PC-3 (cell line): ENCODE measurements around the gene RTN4RL1. TPM values are rescaled to one million over a fixed set of nuclear protein-coding genes. Genes with fewer than 3 reads are reported as not detected.

Experiments used
- ATAC-seq: fragments of 200-7000 bp; cut with Tn5 transposase; 2 replicates; pipeline ENCODE4 v1.9.1; 2020; ENCODE audit warnings: mild to moderate bottlenecking, moderate library complexity
- BruUV-seq: library from RNA; stranded (reverse); fragments of 400-500 nt; replicated peaks from 2 replicates; lab custom pipeline; 2021; lab: Mats Ljungman, UMichigan
- CTCF ChIA-PET: fragments of 300-600 bp; sonication (Branson Sonifier 250); formaldehyde crosslinking; loops from one replicate; lab custom pipeline; 2022; ENCODE audit warnings: antibody characterized with exemption; lab: Charles Lee
- POLR2A ChIA-PET: fragments of 300-600 bp; sonication (Branson Sonifier 250); formaldehyde crosslinking; loops from one replicate; lab custom pipeline; 2022; ENCODE audit warnings: antibody characterized with exemption; ENCODE audit not compliant: unreplicated experiment; lab: Charles Lee
- DNase-seq: peaks from one replicate; pipeline ENCODE4 v3.0.0-alpha.2; 2015
- H2AFZ ChIP-seq: fragments of 300-600 bp; sonication (generic); 2 replicates; pipeline ENCODE4 v1.6.0; 2016; ENCODE audit warnings: antibody characterized with exemption, low read length
- H3F3A ChIP-seq: fragments of 300-600 bp; sonication (generic); one replicate; pipeline ENCODE4 v1.6.0; 2017; ENCODE audit warnings: antibody characterized with exemption, low read length, control low read depth, mild to moderate bottlenecking; ENCODE audit not compliant: unreplicated experiment
- H3K27ac ChIP-seq: fragments of 300-600 bp; sonication (generic); 2 replicates; pipeline ENCODE4 v1.5.1; 2016; ENCODE audit warnings: mild to moderate bottlenecking, low read length
- H3K27me3 ChIP-seq: fragments of 300-600 bp; sonication (generic); 2 replicates; pipeline ENCODE4 v1.6.1; 2016; ENCODE audit warnings: low read length, mixed read lengths
- H3K36me3 ChIP-seq: fragments of 300-600 bp; sonication (generic); 2 replicates; pipeline ENCODE4 v1.6.1; 2016; ENCODE audit warnings: low read depth, mixed run types, low read length, mixed read lengths
- H3K4me1 ChIP-seq: fragments of 300-600 bp; sonication (generic); 2 replicates; pipeline ENCODE4 v1.5.1; 2016; ENCODE audit warnings: low read length; ENCODE audit not compliant: insufficient read depth
- H3K4me2 ChIP-seq: fragments of 300-600 bp; sonication (generic); 2 replicates; pipeline ENCODE4 v1.6.0; 2016; ENCODE audit warnings: low read length
- H3K4me3 ChIP-seq: fragments of 300-600 bp; sonication (generic); 2 replicates; pipeline ENCODE4 v1.5.1; 2016; ENCODE audit warnings: mild to moderate bottlenecking, low read length, mixed read lengths
- H3K79me2 ChIP-seq: fragments of 300-600 bp; sonication (generic); 2 replicates; pipeline ENCODE4 v1.6.1; 2017; ENCODE audit warnings: low read length, mixed read lengths
- H3K9ac ChIP-seq: fragments of 300-600 bp; sonication (generic); 2 replicates; pipeline ENCODE4 v1.6.0; 2016; ENCODE audit warnings: mild to moderate bottlenecking, low read length
- H3K9me2 ChIP-seq: fragments of 300-600 bp; sonication (generic); replicated peaks from 2 replicates; pipeline ENCODE4 v1.6.1; 2016; ENCODE audit warnings: mixed run types, low read length, mixed read lengths
- H3K9me3 ChIP-seq: fragments of 300-600 bp; sonication (generic); 2 replicates; pipeline ENCODE4 v1.6.1; 2016; ENCODE audit warnings: low read length, mixed read lengths
- H4K20me1 ChIP-seq: fragments of 300-600 bp; sonication (generic); 2 replicates; pipeline ENCODE4 v1.6.1; 2016; ENCODE audit warnings: low read length, mixed read lengths
- CTCF ChIP-seq: fragments of 300-600 bp; sonication (generic); conservative IDR thresholded peaks from 2 replicates; pipeline ENCODE4 v1.5.1; 2017; ENCODE audit warnings: antibody characterized with exemption, low read depth, mild to moderate bottlenecking, low read length
- EZH2 ChIP-seq: fragments of 300-600 bp; sonication (generic); IDR thresholded peaks from one replicate; pipeline ENCODE4 v1.6.1; 2017; ENCODE audit warnings: antibody characterized with exemption, mild to moderate bottlenecking, low read length; ENCODE audit not compliant: unreplicated experiment
- EZH2phosphoT487 ChIP-seq: fragments of 300-600 bp; sonication (generic); IDR thresholded peaks from 2 replicates; pipeline ENCODE4 v1.6.1; 2018; ENCODE audit warnings: mild to moderate bottlenecking, antibody characterized with exemption, low read length, borderline replicate concordance
- intact Hi-C: fragments of 100-400 bp; cut with micrococcal nuclease; formaldehyde crosslinking; loops from 2 replicates; pipeline ENCODE4 v1.9.0; 2023
- total RNA-seq: library from RNA; depleted of rRNA; stranded (reverse); fragments of >200 nt; gene quantifications from 2 replicates; pipeline ENCODE4 v1.2.3, GENCODE V29; 2014

The RTN4RL1 gene
- total RNA-seq, 1 experiment from 2014 or later = 6.9 TPM

- CTCF ChIA-PET = no interaction called here
- Histone ChIP-seq H3K9ac (no peak overlapping the region), H2AFZ (no peak overlapping the region), H3K4me1 (peaks cover 7% of the 10 kb centered on the region), H3K4me2 (no peak overlapping the region), H3K4me3 (no peak overlapping the region), H3K27me3 (no peaks in the 10 kb centered on the region), H3F3A (no peaks in the 10 kb centered on the region), H3K27ac (no peak overlapping the region), H3K79me2 (no peaks in the 10 kb centered on the region), H3K9me3 (no peaks in the 10 kb centered on the region), H4K20me1 (no peaks in the 10 kb centered on the region), H3K9me2 (no peaks in the 10 kb centered on the region), H3K36me3 (no peaks in the 10 kb centered on the region)
- POLR2A ChIA-PET = no interaction called here
- TF ChIP-seq CTCF (no peak), EZH2phosphoT487 (no peak), EZH2 (no peak)
- no TSS peak for BruUV-seq
- ATAC-seq = no peak
- DNase-seq = no peak
- intact Hi-C loops = no loop called here
These were observed 31.4 kb upstream of the RTN4RL1 start for GRCh38 chr17:2056206-2057174.

GRCh38 chr17:2055292-2056205 lies 30.4 kb upstream of the RTN4RL1 start:
- H3K27me3 ChIP-seq = no peaks in the 10 kb centered on the region
- ATAC-seq = peak; percentile 34
- intact Hi-C loops = loop anchor here (1.0 kb wide), 1 partner anchor 189 kb away; no protein-coding TSS in a partner anchor
- H3K36me3 ChIP-seq = no peaks in the 10 kb centered on the region
- H3F3A ChIP-seq = no peaks in the 10 kb centered on the region
- H3K9me2 ChIP-seq = no peaks in the 10 kb centered on the region
- H3K4me2 ChIP-seq = peak overlapping the region; percentile 93
- peak overlapping the region; percentile 66 for H3K4me3 ChIP-seq
- BruUV-seq = no TSS peak
- H3K79me2 ChIP-seq = no peaks in the 10 kb centered on the region
- H4K20me1 ChIP-seq = no peaks in the 10 kb centered on the region
- POLR2A ChIA-PET = no interaction called here
- TF ChIP-seq EZH2 (no peak), CTCF (no peak), EZH2phosphoT487 (no peak)
- H3K9me3 ChIP-seq = no peaks in the 10 kb centered on the region
- CTCF ChIA-PET = interaction anchor here (0.6 to 2.4 kb wide), 4 partner anchors 13 to 189 kb away, joined by 3 to 25 read pairs (median 6); no protein-coding TSS in a partner anchor
- DNase-seq = no peak
- H3K9ac ChIP-seq = peak overlapping the region; percentile 20; the same call in 1 of the 2 replicates
- no peak overlapping the region for H3K27ac ChIP-seq
- peak overlapping the region; percentile 64; the same call in 1 of the 2 replicates for H2AFZ ChIP-seq
- peaks cover 7% of the 10 kb centered on the region for H3K4me1 ChIP-seq
